ENCODE results near the gene SLC15A2. TPM values are rescaled to one million over a fixed set of nuclear protein-coding genes. Genes with fewer than 3 reads are reported as not detected.

Gene SLC15A2
- total RNA-seq, 1 donor from 2014 or later = 0.89 TPM

DNA sequence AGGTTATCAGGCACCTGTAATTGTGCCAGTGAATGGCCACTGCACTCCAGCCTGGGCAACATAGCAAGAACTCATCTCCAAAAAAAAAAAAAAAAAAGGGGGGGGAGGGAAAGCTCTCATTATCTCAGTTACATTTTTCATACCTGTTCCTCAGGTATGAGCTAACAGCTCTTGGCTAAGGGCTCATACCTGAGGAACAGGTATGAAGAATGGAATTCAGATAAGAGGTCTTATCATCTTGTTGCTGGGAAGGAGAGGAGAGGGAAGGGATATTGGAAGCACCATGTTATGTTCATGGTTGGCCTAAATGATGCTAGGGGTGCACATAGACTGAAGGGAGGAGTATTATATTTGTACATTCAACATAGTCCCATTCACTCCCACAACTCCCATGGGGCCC is 2.6 kb downstream of the SLC15A2 start:
- TF ChIP-seq, protein P1, sequence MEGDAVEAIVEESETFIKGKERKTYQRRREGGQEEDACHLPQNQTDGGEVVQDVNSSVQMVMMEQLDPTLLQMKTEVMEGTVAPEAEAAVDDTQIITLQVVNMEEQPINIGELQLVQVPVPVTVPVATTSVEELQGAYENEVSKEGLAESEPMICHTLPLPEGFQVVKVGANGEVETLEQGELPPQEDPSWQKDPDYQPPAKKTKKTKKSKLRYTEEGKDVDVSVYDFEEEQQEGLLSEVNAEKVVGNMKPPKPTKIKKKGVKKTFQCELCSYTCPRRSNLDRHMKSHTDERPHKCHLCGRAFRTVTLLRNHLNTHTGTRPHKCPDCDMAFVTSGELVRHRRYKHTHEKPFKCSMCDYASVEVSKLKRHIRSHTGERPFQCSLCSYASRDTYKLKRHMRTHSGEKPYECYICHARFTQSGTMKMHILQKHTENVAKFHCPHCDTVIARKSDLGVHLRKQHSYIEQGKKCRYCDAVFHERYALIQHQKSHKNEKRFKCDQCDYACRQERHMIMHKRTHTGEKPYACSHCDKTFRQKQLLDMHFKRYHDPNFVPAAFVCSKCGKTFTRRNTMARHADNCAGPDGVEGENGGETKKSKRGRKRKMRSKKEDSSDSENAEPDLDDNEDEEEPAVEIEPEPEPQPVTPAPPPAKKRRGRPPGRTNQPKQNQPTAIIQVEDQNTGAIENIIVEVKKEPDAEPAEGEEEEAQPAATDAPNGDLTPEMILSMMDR (IDR thresholded peaks at IDR 0.05; ENCODE audit: insufficient read depth, low read depth, low read length) = no peak
- no peak for TF ChIP-seq EZH2 (IDR thresholded peaks at IDR 0.05; ENCODE audit: insufficient read depth, low read length)
- Histone ChIP-seq H3K9ac (ENCODE audit: low read length) (no peak overlapping the region), H3K27me3 (ENCODE audit: insufficient read depth, low read length) (no peaks in the 10 kb centered on the region), H3K79me2 (ENCODE audit: insufficient read depth, low read length) (no peaks in the 10 kb centered on the region), H3K4me2 (ENCODE audit: low read length) (no peak overlapping the region), H2AFZ (ENCODE audit: low read depth, low read length) (no peak overlapping the region), H3K27ac (ENCODE audit: low read depth, low read length) (no peak overlapping the region), H3K4me1 (ENCODE audit: insufficient read depth, low read length) (no peaks in the 10 kb centered on the region), H3K9me3 (ENCODE audit: insufficient read depth, low read depth, low read length) (no peaks in the 10 kb centered on the region), H3K4me3 (ENCODE audit: insufficient read depth, low read depth, low read length) (no peak overlapping the region), H4K20me1 (ENCODE audit: insufficient read depth, low read length) (no peaks in the 10 kb centered on the region), H3K36me3 (ENCODE audit: insufficient read depth, low read length) (no peaks in the 10 kb centered on the region)
- H3K27ac Mint-ChIP-seq (ENCODE audit: unreplicated experiment) = no peak overlapping the region
- peaks cover 2% of the 10 kb centered on the region for H3K4me1 Mint-ChIP-seq (ENCODE audit: low read depth, unreplicated experiment)
- H3K4me3 Mint-ChIP-seq (ENCODE audit: unreplicated experiment) = no peak overlapping the region
- FAIRE-seq (no peak), DNase-seq (ENCODE audit: low read depth) (no peak)
- H3K36me3 Mint-ChIP-seq (ENCODE audit: low read depth, unreplicated experiment) = no peaks in the 10 kb centered on the region
- no peaks in the 10 kb centered on the region for H3K9me3 Mint-ChIP-seq (ENCODE audit: unreplicated experiment)
- no peaks in the 10 kb centered on the region for H3K27me3 Mint-ChIP-seq (ENCODE audit: low read depth, unreplicated experiment)

DNA sequence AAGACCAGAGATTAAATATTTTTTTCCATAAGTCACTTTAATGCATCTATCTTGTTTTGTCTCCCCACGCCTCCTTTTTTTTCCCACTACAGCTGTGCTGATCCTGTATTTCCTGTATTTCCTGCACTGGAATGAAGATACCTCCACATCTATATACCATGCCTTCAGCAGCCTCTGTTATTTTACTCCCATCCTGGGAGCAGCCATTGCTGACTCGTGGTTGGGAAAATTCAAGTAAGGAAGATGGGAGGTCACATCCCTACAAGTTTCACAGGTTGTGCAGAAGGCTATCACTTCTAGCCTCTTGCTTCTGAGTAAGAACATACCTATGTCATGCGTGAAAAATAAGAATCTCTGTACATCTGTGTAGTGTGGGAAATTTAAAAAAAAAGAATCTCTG is 3.1 kb downstream of the SLC15A2 start:
- Mint-ChIP-seq H3K27me3 (ENCODE audit: low read depth, unreplicated experiment) (no peaks in the 10 kb centered on the region), H3K9me3 (ENCODE audit: unreplicated experiment) (no peaks in the 10 kb centered on the region), H3K36me3 (ENCODE audit: low read depth, unreplicated experiment) (no peaks in the 10 kb centered on the region), H3K4me1 (ENCODE audit: low read depth, unreplicated experiment) (peaks cover 2% of the 10 kb centered on the region), H3K4me3 (ENCODE audit: unreplicated experiment) (no peak overlapping the region), H3K27ac (ENCODE audit: unreplicated experiment) (no peak overlapping the region)
- no peak for TF ChIP-seq EZH2 (IDR thresholded peaks at IDR 0.05; ENCODE audit: insufficient read depth, low read length)
- TF ChIP-seq, protein P1 (IDR thresholded peaks at IDR 0.05; ENCODE audit: insufficient read depth, low read depth, low read length) = no peak
- Histone ChIP-seq H3K4me3 (ENCODE audit: insufficient read depth, low read depth, low read length) (no peak overlapping the region), H3K79me2 (ENCODE audit: insufficient read depth, low read length) (no peaks in the 10 kb centered on the region), H3K27me3 (ENCODE audit: insufficient read depth, low read length) (no peaks in the 10 kb centered on the region), H3K4me2 (ENCODE audit: low read length) (no peak overlapping the region), H2AFZ (ENCODE audit: low read depth, low read length) (no peak overlapping the region), H3K9me3 (ENCODE audit: insufficient read depth, low read depth, low read length) (no peaks in the 10 kb centered on the region), H3K36me3 (ENCODE audit: insufficient read depth, low read length) (no peaks in the 10 kb centered on the region), H3K4me1 (ENCODE audit: insufficient read depth, low read length) (no peaks in the 10 kb centered on the region), H3K27ac (ENCODE audit: low read depth, low read length) (no peak overlapping the region), H4K20me1 (ENCODE audit: insufficient read depth, low read length) (no peaks in the 10 kb centered on the region), H3K9ac (ENCODE audit: low read length) (no peak overlapping the region)
- DNase-seq (ENCODE audit: low read depth) (no peak), FAIRE-seq (no peak)

DNA sequence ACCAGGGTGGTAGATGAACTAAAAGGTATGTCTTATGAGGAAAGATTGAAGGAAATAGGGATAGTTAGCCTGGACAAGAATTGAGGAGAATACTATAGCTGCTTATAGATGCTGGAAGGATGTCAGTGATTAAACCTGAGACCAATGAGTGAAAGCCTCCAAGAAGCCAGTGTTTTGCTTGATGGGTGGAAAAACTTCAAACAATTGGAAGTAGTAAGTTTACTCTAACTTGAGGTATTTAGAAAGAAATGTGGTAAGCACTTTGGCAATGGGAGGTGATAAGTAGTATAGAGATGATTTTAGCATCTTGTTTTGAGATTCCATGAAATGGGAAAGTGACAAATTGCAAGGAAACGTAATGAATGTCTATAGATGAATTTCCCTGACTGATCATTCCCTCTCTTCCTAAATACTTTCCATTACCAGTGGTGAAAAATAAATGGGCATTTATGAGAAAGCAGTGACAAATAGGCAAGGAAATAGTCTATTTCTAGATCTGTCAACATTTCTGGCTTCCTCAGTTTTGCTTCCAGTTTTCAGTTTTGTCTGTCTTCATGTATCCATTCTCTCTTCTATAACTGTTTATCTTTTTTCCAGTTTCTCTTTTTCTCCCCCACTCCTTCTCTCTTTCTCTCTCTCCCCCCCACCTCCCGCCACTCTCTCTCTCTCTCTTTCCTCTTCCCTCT is 19.2 kb downstream of the SLC15A2 start:
- no peak overlapping the region for H3K4me3 ChIP-seq (ENCODE audit: insufficient read depth, low read depth, low read length)
- H3K9me3 ChIP-seq (ENCODE audit: insufficient read depth, low read depth, low read length) = no peaks in the 10 kb centered on the region
- Mint-ChIP-seq H3K27me3 (ENCODE audit: low read depth, unreplicated experiment) (no peaks in the 10 kb centered on the region), H3K9me3 (ENCODE audit: unreplicated experiment) (peaks cover 1% of the 10 kb centered on the region), H3K4me3 (ENCODE audit: unreplicated experiment) (no peak overlapping the region), H3K4me1 (ENCODE audit: low read depth, unreplicated experiment) (no peaks in the 10 kb centered on the region), H3K36me3 (ENCODE audit: low read depth, unreplicated experiment) (peaks cover 1% of the 10 kb centered on the region), H3K27ac (ENCODE audit: unreplicated experiment) (no peak overlapping the region)
- H2AFZ ChIP-seq (ENCODE audit: low read depth, low read length) = no peak overlapping the region
- FAIRE-seq (no peak), DNase-seq (ENCODE audit: low read depth) (no peak)
- H3K36me3 ChIP-seq (ENCODE audit: insufficient read depth, low read length) = no peaks in the 10 kb centered on the region
- H3K27me3 ChIP-seq (ENCODE audit: insufficient read depth, low read length) = no peaks in the 10 kb centered on the region
- H3K27ac ChIP-seq (ENCODE audit: low read depth, low read length) = no peak overlapping the region
- TF ChIP-seq EZH2 (IDR thresholded peaks at IDR 0.05; ENCODE audit: insufficient read depth, low read length) = no peak
- TF ChIP-seq, protein P1 (IDR thresholded peaks at IDR 0.05; ENCODE audit: insufficient read depth, low read depth, low read length) = no peak
- H3K4me2 ChIP-seq (ENCODE audit: low read length) = no peak overlapping the region
- no peak overlapping the region for H3K9ac ChIP-seq (ENCODE audit: low read length)
- H3K79me2 ChIP-seq (ENCODE audit: insufficient read depth, low read length) = no peaks in the 10 kb centered on the region
- no peaks in the 10 kb centered on the region for H4K20me1 ChIP-seq (ENCODE audit: insufficient read depth, low read length)
- no peaks in the 10 kb centered on the region for H3K4me1 ChIP-seq (ENCODE audit: insufficient read depth, low read length)
